GM11168 (cell line): ENCODE measurements around the gene PEX10.

Experiments used
- in situ Hi-C: fragments of 300-500 bp; cut with MboI; formaldehyde crosslinking; loops from one replicate; pipeline ENCODE4 v1.12.0; 2022; ENCODE audit warnings: low sequenced_read_pairs; ENCODE audit not compliant: unreplicated experiment

Gene PEX10

GRCh38 chr1:2393471-2393877, 18.9 kb downstream of the PEX10 start:
- in situ Hi-C loops = no loop called here

DNA sequence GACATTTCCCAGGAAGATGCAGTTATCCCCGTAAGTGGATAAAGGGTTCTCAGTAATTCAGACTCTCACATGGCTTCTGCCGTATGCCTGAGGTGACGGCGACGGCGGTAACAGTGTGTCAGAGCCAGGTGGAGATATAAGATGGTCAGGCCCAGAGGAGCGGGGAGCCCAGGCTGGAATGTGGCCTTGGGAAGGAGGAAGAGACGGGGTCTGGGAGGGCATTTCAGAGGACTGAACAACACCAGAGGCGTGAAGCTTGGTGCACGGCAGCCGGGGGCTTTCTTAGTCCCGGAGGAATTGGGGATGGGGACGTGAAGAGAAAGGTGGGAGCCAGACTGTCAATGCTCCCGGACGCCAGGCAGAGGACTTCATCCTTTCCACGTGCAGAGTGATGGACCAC, 19.7 kb downstream of the PEX10 start:
- in situ Hi-C loops = no loop called here

DNA sequence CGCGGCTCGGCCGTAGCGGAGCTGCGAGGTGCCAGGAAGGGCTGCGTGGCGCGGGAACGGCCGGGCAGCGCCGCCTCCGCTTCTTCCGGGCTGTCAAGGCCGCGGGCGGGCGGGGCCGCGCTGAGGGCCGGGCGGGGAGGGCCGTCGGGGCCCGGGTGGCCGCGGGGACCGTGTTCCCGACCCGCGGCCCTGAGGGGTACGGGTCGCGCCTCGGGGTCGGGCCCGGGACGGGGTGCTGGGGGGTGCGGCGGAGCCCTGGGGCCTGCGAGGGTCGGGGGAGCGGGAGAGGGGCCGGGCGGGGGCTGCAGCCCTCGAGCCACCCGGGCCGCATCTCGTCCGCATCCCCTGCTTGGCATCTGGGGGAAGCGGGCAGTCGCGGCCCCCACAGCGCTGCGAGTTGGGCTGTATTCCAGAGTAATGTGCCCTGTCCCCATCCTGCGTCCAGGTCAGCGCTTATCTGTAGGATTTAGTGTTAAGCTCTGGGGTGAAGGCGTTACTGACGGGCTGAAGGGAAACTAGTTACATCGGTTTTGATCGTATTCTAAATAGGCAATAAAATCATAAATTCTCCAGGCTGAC, 20.3 kb downstream of the PEX10 start:
- in situ Hi-C loops = no loop called here

- in situ Hi-C loops = no loop called here
Observed at GRCh38 chr1:2391041-2391930, 21.1 kb downstream of the PEX10 start, which contains the start of the genes MORN1 and RER1. MORN1 (minus strand) TSS chr1:2391554; CDS start chr1:2391533, 21 bp downstream. RER1 (plus strand) TSS chr1:2391841; CDS start chr1:2395791, 3,950 bp downstream.

- in situ Hi-C loops = no loop called here
Observed at GRCh38 chr1:2389644-2390043, 22.7 kb downstream of the PEX10 start.

- in situ Hi-C loops = no loop called here
Observed at GRCh38 chr1:2388004-2388913, 24.1 kb downstream of the PEX10 start.

DNA sequence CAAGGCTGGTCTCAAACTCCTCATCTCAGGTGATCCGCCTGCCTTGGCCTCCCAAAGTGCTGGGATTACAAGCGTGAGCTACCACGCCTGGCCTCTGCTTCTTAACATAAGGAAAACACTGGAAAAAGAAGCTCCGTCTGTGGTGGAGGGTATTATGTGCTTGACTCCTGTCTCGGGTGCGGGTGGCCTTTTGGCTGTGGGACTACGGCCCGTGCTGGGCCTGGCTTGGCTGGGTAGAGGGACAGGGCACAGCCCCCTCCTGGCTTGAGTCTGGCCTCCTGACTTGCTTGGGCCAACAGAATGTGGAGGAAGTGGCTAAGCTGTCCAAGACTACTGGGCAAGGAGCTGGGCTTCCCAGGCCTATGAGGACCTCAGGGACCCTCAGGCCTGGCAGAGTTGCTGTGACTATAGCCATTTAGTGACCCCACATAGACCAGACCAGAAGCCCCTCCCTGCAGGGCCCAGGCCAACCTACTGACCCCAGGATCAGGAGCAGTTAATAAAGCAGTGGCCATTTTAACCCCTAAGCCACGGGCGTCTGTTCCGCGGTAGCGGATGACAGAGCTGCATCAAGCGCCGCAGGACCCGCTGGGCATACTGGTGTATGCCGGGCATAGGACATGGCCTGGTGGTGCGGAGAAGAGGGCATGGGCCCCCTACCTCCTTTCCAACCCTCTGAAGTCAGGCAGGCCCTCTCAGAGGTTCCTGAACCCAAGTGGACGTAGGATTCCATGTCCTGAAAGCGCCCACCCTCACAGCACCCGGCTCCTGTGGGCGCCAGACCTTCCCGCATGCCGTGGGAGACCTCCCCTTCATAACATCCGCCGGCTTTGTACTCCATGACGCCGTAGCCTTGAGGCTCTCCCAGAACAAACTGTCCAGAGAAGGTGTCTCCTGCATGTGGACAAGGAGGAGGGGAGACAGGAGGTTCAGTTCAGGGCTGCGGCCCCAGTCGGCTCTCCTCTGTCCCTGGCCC, 25.4 kb downstream of the PEX10 start:
- in situ Hi-C loops = no loop called here

DNA sequence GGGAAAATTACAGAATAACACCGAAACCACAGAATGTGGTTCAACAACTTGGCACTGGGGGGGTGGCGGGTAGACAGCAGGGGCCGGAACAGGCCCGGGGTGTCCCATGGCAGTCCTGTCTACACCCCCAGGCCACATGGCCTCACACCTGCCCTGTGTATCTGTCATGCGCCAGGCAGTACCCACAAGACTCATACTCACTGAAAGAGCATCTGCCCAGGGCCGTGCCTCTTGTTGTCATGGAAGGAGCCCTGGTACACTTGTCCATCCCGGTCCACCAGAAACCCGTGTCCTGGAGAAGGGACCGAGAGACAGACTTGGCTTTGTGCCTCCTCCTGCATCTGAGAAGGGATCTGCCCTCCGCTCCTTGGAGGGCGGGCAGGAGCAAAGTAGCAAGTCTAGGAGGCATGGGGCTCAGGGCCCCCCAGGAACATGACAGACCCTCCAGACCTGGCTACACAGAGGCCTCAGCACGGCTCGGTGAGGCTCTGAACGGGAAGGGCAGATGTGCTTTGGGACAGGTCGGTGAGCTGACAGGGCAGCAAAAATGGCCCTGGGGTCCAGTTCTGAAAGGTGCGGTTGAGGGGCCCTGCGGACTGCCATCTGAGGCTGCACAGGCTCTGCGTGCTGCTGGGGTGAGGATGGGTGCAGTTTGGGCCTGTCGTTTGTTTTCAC, 26.6 kb downstream of the PEX10 start:
- in situ Hi-C loops = no loop called here

- in situ Hi-C loops = no loop called here
Observed at GRCh38 chr1:2384941-2385481, 27.4 kb downstream of the PEX10 start.

GRCh38 chr1:2384130-2384860, 28.1 kb downstream of the PEX10 start:
- in situ Hi-C loops = no loop called here

DNA sequence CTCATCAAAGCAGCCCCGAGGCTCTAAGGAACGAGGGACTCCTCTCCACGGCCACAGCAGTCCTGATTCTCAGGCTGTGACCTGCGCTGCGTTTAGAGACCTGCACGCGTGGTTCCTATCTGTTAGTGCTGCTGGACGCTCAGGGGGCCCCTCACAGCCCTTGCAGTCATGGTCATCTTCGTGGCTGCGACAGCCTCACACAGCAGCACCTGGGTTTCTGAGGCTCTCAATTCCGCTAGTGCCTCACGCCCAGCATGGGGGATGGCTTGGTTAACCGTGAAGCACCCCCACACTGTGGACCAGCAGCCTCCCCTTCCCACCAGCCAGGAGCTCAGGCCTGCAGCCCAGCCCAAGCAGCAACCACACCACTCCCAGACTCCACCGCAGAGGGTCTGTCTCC, 28.8 kb downstream of the PEX10 start:
- in situ Hi-C loops = no loop called here

GRCh38 chr1:2382621-2383361, 29.6 kb downstream of the PEX10 start:
- in situ Hi-C loops = no loop called here

- in situ Hi-C loops = no loop called here
Observed at GRCh38 chr1:2381741-2382620, 30.4 kb downstream of the PEX10 start.

- in situ Hi-C loops = no loop called here
Observed at GRCh38 chr1:2380816-2381591, 31.4 kb downstream of the PEX10 start.

- in situ Hi-C loops = loop anchor here (10.0 kb wide), 1 partner anchor 185 kb away; the partner anchor contains the start of gene FAAP20
Observed at GRCh38 chr1:2379733-2380404, 32.5 kb downstream of the PEX10 start.
